SW480 (cell line): ENCODE measurements around the gene SEZ6.
A peak's percentile ranks its signal among the peaks of the same experiment; 100 is the strongest.

Source experiments
- DNase-seq: peaks from one replicate; pipeline ENCODE4 v3.0.0-alpha.2; 2016; ENCODE audit warnings: low spot score

The SEZ6 gene

DNA sequence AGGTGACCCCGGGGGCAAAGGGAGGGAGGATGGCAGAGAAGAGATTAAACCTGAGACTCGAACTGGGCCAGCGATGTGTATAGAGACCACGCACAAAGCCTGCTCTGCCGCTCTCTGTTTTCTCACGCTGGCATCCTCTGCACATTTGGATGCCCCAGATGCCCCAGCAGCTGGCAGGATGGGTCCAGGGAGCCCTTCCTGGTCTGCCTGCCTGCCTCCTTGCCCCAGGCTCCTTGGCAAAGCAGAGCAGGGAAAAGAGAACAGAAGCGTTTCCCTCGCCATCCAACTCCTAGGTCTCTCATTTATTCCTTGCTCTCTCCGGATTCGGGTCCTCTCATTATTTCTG is 31.9 kb upstream of the SEZ6 start:
- no peak for DNase-seq

DNA sequence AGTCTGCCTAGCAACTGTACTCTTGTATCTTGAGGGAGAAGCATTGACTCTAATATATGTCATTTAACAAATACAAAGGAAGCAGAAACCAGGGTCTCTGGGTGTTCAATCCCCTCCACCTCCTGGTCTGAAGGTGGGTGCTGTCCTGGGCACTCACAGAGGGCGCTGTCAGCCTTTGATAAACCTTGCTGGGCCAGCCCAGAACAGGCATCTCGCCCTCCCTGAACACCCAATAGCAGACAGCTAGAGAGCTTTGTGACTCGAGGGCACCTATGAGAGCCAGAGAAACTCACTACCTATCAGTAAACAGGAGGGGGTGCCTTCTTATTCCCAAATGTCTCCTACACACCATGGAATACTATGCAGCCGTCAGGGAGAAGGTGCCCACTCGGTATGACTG is 30.8 kb upstream of the SEZ6 start:
- no peak for DNase-seq

DNA sequence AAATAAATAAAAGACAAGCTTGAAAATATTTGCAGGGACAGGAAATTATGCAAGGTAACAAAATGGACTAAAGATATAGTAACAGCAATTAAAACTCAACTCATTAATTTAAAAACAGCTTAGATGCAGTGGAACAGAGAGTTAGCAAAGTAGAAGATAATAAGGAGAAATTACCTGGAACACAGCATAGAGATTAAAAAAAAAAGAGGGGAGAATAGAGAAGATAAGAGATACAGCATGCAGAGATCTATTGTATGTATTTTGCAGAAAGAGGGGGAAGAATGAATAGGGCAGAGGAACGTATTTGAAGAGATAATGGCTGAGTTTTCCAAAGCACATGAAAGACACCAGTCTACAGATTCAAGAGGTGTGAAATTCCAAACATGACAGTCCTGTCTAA is 28.7 kb upstream of the SEZ6 start:
- no peak for DNase-seq

DNA sequence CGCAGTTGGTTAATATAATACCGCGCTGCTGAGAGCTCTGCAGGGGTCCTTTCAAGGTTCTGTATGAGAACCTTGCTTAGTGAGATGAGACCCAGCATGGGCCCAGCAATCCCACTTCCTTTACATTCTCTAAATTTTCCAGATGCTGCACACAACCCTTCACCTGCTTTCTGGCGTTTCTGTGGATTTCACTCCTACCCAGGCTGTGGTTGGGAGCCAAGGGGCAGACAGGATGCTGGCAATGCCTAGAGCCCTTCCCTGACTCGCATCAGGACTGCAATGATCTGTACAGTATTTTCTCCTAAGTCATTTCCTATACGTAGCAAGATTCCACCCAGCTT is 27.0 kb upstream of the SEZ6 start:
- DNase-seq: no peak

DNA sequence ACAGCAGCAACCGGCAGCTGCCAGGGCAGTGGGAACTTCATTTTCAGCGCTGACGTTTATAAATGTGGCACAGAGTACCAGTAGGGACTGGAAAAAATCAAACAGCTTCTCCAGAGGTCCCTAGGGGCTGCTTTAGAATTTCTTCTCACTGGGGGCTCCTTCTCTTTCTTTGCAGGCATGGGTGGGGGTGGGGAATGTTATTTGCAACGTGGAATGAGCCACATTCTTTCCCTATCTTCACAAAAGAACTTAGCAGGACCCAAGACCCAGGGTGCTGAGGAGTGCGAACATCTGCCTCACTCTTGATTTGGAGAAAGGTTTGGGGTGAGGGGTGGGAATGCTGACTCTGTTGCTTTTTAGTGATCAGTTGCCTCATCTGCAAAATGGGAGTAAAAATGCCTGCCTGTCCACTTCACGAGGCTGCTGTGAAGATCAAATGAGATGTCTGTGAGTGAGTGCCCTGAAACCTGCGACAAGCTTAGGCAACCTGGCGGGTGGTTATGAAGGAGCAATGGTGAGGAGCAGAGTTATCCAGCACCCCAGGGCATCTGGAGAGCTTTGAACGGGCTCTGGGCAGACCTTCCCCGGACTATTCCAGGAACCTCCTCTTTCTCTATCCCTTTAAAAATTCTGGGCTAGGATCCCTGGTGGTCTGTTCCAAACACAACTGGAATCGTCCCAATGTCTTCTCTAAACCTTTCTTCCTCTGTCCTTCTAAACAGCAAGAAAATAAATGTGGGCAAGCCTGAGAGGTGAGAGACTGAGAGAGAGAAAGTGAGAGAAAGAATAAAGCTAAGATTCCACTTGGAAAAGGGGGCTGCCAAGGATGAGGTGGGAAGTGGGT is 26.4 kb upstream of the SEZ6 start:
- no peak for DNase-seq

DNA sequence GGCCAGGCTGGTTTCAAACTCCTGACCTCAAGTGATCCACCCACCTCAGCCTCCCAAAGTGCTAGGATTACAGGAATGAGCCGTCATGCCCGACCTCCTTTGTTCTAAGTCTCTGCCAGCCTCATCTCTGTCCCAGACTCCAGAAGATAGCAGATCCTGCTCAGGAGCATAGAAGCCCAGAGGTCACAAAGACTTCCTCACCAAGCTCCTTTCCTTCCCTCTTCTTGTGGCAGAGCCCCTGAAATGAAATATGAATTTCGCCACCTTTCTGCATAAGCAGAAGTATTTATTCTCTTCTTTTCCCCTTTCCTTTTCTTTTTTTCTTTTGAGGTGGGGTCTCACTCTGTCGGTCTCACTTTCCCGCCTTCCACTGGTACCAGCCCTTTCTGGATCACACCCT is 25.7 kb upstream of the SEZ6 start:
- no peak for DNase-seq

DNA sequence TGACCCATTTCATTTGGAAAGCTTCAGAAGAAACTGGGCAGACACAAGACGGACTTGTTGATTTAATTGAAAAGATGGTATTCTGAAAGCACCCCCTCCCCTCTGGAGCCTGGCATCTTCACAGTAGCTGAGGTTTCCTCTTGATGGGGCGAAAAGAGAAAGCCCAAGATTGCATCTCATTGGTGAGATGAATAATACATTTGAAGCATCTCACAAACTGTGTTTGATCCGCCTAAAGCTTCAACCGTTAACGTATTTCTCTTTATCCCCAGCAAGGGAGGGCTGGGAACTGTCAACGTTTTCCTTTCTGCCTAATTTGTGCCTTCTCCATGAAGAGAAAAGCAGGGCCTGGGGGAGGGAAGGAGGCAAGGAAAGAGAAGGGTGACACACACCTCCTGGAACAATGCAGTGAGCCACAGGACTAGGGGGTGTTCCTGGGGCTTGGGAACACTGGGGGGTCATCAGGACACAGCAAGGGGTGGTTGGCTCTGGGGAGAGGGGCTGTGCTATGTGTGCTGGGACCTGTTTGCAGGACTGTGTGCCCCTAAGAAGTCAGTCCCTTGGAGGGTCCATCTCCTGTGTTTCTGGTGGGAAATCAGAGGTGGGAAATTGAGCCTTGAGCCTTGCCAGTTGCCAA is 18.6 kb upstream of the SEZ6 start:
- no peak for DNase-seq

DNA sequence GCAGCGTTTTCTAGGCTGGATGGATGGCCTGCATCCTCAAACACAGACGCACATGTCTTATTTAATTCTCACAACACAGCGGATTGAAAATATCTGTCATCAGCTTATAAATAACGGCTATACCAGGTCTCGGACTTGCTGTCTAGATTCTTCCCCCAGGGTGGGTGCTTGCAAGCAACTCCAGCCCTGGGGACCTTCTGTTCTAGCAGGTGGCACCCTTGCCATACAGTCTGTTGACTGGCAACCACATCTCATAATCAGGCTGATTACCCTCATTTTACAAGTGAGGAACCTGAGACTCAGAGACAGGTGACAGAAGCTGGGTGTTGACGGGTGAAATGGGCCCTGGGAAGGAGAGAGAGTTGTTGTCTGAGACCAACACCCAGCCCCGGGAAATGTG is 16.2 kb upstream of the SEZ6 start:
- DNase-seq: no peak

DNA sequence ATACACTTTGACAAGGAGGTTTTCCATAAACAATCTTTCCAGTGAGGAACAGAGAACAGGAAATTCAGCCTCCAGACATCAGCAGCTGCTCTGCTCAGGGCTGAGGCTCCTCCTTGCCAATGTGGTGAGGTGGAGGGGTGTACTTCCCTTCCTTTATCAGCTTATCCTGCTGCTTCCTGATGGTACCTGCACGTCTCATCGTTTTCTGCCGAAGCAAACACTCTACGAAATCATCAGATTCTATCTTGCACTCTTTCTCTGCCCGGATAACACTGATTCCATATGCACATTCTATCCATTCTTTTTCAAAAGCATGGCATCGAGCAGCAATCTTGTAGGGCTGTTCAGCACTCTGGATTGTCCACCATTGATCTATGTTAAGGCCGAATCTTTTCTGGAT is 15.4 kb upstream of the SEZ6 start:
- DNase-seq: no peak

DNA sequence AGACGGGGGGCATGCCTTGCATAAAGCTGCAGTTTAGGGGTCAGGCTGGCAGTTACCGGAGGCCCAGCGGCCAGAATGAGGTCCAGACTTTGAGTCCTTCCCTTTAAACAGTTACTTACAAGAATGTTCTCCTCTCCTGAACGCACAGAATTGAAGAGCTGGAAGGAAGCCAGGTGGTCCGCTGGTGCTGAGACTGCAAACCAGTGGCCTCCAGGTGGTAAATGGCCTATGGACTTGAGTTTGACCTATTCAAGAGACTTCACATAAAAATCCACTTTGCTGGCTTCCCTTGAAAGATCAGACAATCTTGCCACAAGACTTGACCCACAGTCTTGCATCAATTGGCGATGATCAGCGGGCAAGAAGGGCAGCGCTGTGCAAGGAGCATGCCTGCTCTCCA is 14.7 kb upstream of the SEZ6 start:
- no peak for DNase-seq

DNA sequence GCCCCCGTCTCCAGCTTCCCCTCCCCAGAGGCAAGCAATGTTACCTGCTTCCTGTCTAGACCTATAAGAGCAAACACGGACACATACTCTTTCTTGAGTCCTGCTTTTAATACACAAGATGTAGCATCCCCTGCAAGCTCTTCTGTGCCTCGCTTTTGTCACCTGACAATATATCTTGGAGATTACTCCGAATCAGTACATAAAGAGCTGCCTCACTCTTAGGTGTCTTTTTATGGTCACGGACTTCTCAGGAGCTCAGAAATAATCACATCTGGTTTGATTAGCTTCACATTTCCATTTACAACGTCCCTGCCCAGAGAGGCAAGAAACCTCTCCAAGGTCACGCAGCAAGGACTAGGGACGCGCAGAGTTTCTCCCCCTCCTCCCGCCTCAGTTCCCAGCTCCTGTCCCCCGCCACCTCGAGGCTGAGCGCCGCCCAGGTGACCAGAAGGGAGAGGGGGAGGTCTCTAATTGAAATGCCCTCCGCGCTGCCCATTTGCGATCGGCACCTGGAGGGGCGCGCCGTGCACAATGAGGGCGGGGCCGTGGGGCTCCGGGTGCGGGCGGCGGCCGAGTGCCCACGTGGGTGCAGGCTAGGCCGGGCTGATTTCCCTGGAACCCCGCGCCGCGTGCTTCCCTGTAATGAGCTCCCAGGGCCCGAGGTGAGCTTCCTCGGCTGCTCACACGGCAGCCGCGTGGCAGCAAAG is 13.8 kb upstream of the SEZ6 start:
- DNase-seq: no peak

DNA sequence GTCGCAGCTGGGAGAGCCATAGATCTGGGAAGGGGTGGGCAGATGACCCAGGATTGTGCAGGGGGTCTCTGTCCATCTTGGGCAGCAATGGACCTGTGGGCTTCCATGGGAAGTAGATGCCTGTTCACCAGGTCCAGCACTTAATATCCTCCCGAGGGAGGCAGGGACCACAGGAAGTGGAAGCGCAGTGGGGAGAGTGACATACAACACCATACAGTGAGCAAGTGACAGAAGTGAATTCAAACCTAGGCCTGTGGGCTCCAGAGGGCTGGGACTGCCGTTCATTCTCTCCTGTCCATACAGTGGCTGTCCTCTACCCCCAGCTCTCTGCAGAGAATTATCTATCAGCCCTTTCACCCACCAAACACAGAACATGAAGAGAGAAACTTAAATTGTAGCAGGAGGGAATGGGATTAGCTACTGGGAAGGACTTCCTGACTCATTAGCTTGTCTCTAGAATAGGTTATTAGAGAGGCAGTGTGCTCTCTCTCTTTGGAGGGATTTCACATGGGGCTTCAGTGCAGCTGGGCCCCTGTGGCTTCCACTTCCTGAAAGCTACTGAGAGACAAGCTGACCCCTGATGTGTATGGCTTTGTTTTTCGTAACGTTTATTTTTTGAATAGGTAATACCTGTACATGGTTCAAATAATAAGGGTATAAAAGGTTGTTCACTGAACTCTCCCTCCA is 13.1 kb upstream of the SEZ6 start:
- no peak for DNase-seq

DNA sequence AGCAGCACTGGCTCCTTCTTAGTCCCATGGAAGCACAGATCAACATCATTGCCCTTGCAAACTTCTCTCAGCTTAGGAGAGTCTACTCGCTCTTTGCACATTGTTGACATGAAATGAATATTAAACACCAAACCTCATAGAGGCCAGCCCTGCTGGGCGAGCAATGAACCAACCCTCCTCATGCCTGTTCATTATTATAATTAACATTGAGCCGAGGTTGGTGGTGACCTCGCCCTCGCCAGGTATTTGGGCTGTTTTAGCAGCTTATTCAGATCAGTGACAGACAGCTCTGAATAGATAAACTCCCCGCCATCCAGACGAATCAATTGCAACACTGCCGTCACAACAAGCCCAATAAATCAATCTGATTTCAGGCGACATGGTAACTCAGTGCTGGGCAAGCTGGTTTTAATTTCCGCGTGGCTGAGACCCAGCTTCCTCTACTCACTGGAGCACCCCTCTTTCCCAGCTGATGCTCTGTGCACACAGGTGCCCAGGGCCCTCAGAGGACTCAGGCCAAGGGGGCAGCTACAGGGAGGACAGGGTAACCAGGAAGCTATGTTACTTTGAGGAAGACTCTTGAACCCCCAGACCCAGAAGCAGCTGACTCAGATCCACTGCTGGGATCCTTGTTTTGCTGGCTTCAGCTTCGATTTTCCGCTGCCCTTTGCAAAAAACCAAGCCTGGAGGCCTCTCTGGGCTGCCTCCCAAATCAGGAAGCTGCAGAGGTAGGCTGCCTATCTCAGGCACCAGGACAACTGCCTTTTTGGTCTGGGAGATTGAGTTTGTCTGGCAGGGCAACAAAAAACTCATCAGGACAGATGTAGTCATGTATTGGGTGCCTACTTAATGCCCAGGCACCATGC is 10.7 kb upstream of the SEZ6 start:
- DNase-seq: no peak

DNA sequence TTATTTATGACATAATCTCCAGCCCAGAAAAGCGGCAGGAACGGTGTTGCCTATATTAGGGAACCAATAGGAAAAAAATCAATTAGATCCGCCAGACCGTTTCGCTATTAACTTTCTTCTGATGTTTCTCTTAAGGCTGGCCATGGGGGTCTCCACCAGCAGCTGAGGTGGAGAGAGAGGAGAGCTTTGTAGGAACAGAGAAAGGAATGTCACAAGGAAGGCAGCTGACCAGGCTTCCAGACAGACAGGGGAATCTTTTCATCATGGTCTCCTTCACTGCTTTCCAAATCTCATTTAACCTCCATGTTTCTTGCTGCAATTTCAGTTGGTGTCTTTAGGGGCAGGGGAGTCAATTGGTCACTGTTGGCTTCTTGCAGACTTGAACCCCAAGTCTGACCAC is 8.9 kb upstream of the SEZ6 start:
- no peak for DNase-seq

DNA sequence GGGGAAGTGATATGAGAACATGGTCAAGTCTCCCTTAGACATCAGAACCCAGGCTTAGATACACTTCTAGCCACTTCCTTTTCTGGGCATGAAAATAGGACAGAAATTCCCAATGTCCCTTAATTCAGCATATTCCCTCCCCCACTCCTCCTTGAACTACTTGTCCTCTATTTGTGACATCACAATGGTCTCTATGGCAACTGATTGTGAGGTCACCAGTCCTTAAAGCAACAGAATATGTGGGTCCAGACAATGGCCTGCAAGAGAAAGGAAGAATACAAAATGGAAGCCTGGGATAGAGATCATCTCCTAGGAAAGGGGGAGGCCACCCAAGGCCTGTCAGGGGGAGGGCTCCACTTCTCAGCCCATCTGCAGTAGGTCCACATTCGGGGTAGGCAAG is 6.7 kb upstream of the SEZ6 start:
- DNase-seq: no peak

DNA sequence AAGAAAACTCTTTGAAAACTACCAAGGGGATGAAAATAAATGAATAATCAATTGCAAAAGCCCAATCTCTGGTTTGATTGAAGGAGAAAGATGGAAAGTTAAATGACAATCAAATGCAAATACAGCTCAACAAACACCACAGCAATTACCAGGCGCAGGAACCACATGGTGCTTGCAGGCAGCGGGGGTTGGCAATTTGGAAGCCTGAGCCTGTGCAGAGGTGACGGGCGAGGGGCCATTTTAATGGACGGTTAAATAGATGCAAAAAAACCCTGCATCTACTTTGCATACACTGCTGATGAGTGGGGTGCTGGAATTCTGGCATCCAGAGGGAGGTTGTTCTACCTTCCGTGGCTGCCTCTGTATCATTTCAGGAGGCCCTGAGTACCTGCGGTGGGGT is 4.8 kb upstream of the SEZ6 start:
- no peak for DNase-seq

DNA sequence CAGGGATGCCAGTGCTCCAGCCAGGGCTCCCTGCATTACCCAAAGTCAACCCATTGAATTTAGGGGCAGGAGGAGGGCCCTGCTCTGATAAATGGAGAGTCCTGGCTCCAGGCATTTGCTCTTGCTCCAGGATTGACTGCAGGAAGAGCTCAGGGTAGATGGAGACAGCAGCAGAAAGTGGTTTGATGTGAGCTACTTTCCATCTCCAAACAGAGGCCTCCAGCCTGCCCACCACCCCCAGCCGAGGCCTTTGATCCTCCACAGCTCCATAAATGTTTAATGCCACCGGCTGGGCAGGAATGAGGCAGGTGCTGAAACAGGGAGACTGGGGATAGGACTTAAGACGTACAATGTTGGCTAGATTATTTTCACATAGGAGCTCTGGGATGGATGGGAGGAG is 4.3 kb upstream of the SEZ6 start:
- DNase-seq: no peak

DNA sequence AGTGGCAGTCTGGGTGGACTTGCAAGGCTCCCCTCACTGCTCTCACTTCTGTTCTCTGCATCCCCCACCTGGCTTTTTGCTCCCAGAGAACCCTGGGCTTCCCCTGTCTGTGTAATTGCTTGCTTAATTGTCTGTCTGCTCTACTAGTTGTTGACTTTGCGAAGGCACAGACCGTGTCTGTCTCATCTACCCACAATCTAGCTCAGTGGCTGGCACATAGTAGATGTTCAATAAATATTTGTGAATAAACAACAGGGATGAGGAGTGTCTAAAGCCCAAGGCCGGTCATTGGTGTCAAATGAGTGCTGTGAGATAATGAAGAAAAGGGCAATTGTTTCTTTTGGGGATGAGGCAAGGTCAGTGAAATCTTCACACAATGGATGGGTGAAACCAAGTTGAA is 2.8 kb upstream of the SEZ6 start:
- DNase-seq: no peak

DNA sequence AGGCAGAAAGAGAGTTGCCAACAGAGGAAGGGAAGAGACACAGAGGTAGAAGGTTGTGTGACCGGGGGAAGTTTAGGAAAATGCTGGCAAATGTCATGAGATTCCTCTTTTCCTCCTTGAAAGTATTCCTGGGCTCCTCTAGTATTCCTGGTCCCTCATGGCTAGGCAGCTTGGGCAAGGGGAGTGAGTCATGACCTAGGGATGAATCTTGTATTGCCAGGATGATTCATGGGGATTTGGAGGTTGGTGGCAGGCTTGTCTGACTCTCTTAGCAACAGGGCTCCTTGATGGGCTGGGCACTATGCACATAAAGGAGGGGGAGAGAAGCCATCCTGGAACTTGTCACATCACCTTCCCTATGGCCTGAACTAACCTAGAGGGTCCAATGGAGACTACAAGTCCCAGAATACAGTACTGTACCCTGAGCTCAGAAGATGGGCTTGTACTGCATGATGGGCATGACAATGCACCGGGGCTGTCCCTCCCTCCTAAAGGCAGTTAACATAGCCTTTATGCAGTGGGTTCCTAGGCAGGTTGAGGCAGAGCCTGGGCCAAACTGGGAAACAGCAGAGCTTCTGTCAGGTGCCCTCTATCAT is 2.1 kb upstream of the SEZ6 start:
- DNase-seq: peak; percentile 57

DNA sequence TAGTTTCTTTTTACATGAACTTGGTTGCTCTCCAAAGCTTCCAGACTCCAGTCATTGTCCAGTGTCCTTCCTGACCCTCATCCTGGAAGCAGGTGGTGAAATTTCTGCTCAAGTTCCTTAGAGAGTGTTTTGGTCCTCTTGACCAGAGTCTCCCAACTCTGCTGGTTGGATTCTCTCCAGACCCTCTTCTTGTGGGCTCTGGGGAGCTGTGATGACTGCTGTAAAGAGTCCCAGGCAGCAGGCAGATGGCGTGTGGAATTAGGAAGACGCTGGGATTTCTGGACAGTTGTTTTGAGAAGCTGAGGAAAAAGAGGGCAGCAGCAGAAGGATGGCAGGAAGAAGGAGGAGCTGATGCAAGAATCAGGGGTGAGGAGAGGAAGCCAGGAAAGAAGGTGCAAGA is 1.6 kb upstream of the SEZ6 start:
- no peak for DNase-seq

DNA sequence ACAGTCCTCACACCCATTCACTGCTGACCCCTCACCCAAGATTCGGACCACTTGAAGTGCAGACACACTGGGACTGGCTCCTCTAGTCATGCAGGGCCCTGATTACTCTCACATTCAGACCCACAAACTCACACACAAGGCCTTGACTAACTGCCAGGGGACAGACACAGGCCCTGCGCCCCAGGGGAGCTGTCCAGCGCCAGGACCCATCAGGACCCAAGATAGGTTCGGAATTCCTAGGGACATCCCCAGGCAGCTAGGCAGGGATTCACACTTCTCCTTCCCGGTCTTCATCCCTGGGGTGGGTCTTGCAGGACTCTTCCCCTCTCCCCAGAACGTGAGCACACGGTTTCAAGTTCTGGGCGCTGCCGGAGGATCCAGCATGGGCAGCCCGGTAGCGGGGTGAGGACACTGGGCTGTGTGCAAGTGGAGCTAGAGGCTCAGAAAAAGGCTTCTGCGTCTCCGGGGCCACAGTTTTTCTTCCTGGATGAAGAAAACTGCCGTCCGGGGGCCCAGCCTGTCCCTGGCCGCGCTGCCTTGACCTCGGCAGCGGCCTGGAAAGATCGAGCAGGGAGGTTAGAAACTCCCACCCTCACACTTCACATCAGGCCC is 1.6 kb downstream of the SEZ6 start:
- DNase-seq: no peak
